GM12892 (cell line): ENCODE results near the gene STRA6.

ENCODE experiments used
- POLR2A ChIP-seq: IDR thresholded peaks from 2 replicates; pipeline ENCODE4 v1.6.1; 2011; ENCODE audit warnings: low read depth, low read length, control low read depth
- POLR2AphosphoS5 ChIP-seq: IDR thresholded peaks from 2 replicates; pipeline ENCODE4 v1.6.1; 2011; ENCODE audit warnings: low read depth, low read length, control low read depth
- TAF1 ChIP-seq: IDR thresholded peaks from 2 replicates; pipeline ENCODE4 v1.6.1; 2011; ENCODE audit warnings: low read depth, mild to moderate bottlenecking, control low read depth, low read length, borderline replicate concordance

DNA sequence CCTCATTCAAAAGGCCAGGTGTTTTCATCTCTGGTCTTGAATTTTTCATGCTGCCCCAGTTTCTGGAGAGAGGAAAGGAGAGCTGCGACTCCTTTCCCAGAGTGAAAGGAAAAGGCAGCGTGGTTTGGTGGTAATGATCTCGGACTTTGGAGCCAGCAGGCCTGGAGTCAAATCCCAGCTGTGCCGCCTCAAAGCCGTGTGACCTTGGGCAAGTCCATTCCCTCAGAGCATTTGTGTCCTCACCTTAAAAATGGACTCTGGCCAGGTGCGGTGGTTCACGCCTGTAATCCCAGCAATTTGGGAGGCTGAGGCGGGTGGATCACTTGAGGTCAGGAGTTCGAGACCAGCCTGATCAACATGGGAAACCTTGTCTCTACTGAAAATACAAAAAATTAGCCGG lies 28.9 kb upstream of the STRA6 start:
- TF ChIP-seq POLR2A (no peak), TAF1 (no peak), POLR2AphosphoS5 (no peak)
